Measurements from ENCODE around the gene MARCHF2. TPM values are rescaled to one million over a fixed set of nuclear protein-coding genes. Genes with fewer than 3 reads are reported as not detected.
"Not testable (repeated sequence)": the region's sequence is repeated elsewhere in the genome, so short reads cannot be mapped to it uniquely, and the experiment has no call there.

Gene MARCHF2
- total RNA-seq, 1 donor from 2014 or later, result 38.1 TPM

- Histone ChIP-seq H3K4me3 (ENCODE audit: low read length in 3 of 3) (no peak overlapping the region), H3K27me3 (ENCODE audit: control insufficient read depth in 3 of 3, insufficient read depth in 3 of 3, low read length in 3 of 3) (no peaks in the 10 kb centered on the region), H3K36me3 (ENCODE audit: control insufficient read depth in 3 of 3, insufficient read depth in 3 of 3, low read length in 3 of 3) (peaks cover 4 to 16% (median 11%) of the 10 kb centered on the region in 3 donors), H3K9ac (ENCODE audit: low read depth in 1 of 3, low read length in 3 of 3) (no peak overlapping the region), H3K4me1 (ENCODE audit: control insufficient read depth in 3 of 3, insufficient read depth in 3 of 3, low read length in 3 of 3) (no peaks in the 10 kb centered on the region), H3K27ac (ENCODE audit: low read depth, low read length) (no peak overlapping the region), H3K9me3 (ENCODE audit: control insufficient read depth in 3 of 3, low read length in 3 of 3) (no peaks in the 10 kb centered on the region)
Measured at GRCh38 chr19:8429826-8430225, 16.7 kb downstream of the MARCHF2 start.

GRCh38 chr19:8430650-8431049, 17.5 kb downstream of the MARCHF2 start:
- H3K4me1 ChIP-seq (ENCODE audit: control insufficient read depth in 3 of 3, insufficient read depth in 3 of 3, low read length in 3 of 3), result no peaks in the 10 kb centered on the region
- no peak overlapping the region for H3K27ac ChIP-seq (ENCODE audit: low read depth, low read length)
- H3K36me3 ChIP-seq (ENCODE audit: control insufficient read depth in 3 of 3, insufficient read depth in 3 of 3, low read length in 3 of 3), result peaks cover 4 to 16% (median 11%) of the 10 kb centered on the region in 3 donors
- no peak overlapping the region for H3K9ac ChIP-seq (ENCODE audit: low read depth in 1 of 3, low read length in 3 of 3)
- no peak overlapping the region for H3K4me3 ChIP-seq (ENCODE audit: low read length in 3 of 3)
- no peaks in the 10 kb centered on the region for H3K9me3 ChIP-seq (ENCODE audit: control insufficient read depth in 3 of 3, low read length in 3 of 3)
- no peaks in the 10 kb centered on the region for H3K27me3 ChIP-seq (ENCODE audit: control insufficient read depth in 3 of 3, insufficient read depth in 3 of 3, low read length in 3 of 3)

- H3K27ac ChIP-seq (ENCODE audit: low read depth, low read length), result no peak overlapping the region
- H3K4me1 ChIP-seq (ENCODE audit: control insufficient read depth in 3 of 3, insufficient read depth in 3 of 3, low read length in 3 of 3), result no peaks in the 10 kb centered on the region
- H3K9ac ChIP-seq (ENCODE audit: low read depth in 1 of 3, low read length in 3 of 3), result no peak overlapping the region
- H3K9me3 ChIP-seq (ENCODE audit: control insufficient read depth in 3 of 3, low read length in 3 of 3), result no peaks in the 10 kb centered on the region
- H3K4me3 ChIP-seq (ENCODE audit: low read length in 3 of 3), result no peak overlapping the region
- H3K27me3 ChIP-seq (ENCODE audit: control insufficient read depth in 3 of 3, insufficient read depth in 3 of 3, low read length in 3 of 3), result no peaks in the 10 kb centered on the region
- peaks cover 3 to 12% (median 9%) of the 10 kb centered on the region in 3 donors for H3K36me3 ChIP-seq (ENCODE audit: control insufficient read depth in 3 of 3, insufficient read depth in 3 of 3, low read length in 3 of 3)
Measured at GRCh38 chr19:8438236-8438635, 25.1 kb downstream of the MARCHF2 start.

- Histone ChIP-seq H3K4me1 (ENCODE audit: control insufficient read depth in 3 of 3, insufficient read depth in 3 of 3, low read length in 3 of 3) (peaks cover 15 to 19% (median 19%) of the 10 kb centered on the region in 3 donors), H3K27me3 (ENCODE audit: control insufficient read depth in 3 of 3, insufficient read depth in 3 of 3, low read length in 3 of 3) (no peaks in the 10 kb centered on the region), H3K27ac (ENCODE audit: low read depth, low read length) (no peak overlapping the region), H3K4me3 (ENCODE audit: low read length in 3 of 3) (no peak overlapping the region), H3K36me3 (ENCODE audit: control insufficient read depth in 3 of 3, insufficient read depth in 3 of 3, low read length in 3 of 3) (peaks cover 4 to 16% (median 15%) of the 10 kb centered on the region in 3 donors), H3K9me3 (ENCODE audit: control insufficient read depth in 3 of 3, low read length in 3 of 3) (no peaks in the 10 kb centered on the region), H3K9ac (ENCODE audit: low read depth in 1 of 3, low read length in 3 of 3) (no peak overlapping the region)
Measured at GRCh38 chr19:8441725-8442544, 28.8 kb downstream of the MARCHF2 start.

- peak overlapping the region; percentile 99 for H3K27ac ChIP-seq (ENCODE audit: low read depth, low read length)
- H3K9me3 ChIP-seq (ENCODE audit: control insufficient read depth in 3 of 3, low read length in 3 of 3); H3K36me3 ChIP-seq (ENCODE audit: control insufficient read depth in 3 of 3, insufficient read depth in 3 of 3, low read length in 3 of 3); H3K27me3 ChIP-seq (ENCODE audit: control insufficient read depth in 3 of 3, insufficient read depth in 3 of 3, low read length in 3 of 3): not testable (repeated sequence)
- H3K9ac ChIP-seq (ENCODE audit: low read depth in 1 of 3, low read length in 3 of 3), result peak overlapping the region; percentile 90 to 99 (median 99)
- peak overlapping the region; percentile 68 to 91 (median 89) for H3K4me3 ChIP-seq (ENCODE audit: low read length in 3 of 3)
- H3K4me1 ChIP-seq (ENCODE audit: control insufficient read depth in 3 of 3, insufficient read depth in 3 of 3, low read length in 3 of 3), result peaks cover 29 to 36% (median 36%) of the 10 kb centered on the region in 3 donors
Measured at GRCh38 chr19:8444140-8444676, 31.1 kb downstream of the MARCHF2 start.

GRCh38 chr19:8444677-8445487, 31.8 kb downstream of the MARCHF2 start, which contains the start of gene HNRNPM:
TSS of gene HNRNPM (plus strand) at chr19:8444975. CDS start at chr19:8444999, 24 bp downstream.
- Histone ChIP-seq H3K27me3 (ENCODE audit: control insufficient read depth in 3 of 3, insufficient read depth in 3 of 3, low read length in 3 of 3) (no peaks in the 10 kb centered on the region), H3K4me1 (ENCODE audit: control insufficient read depth in 3 of 3, insufficient read depth in 3 of 3, low read length in 3 of 3) (peaks cover 31 to 41% (median 40%) of the 10 kb centered on the region in 3 donors), H3K9me3 (ENCODE audit: control insufficient read depth in 3 of 3, low read length in 3 of 3) (no peaks in the 10 kb centered on the region), H3K27ac (ENCODE audit: low read depth, low read length) (peak within 1 kb of the TSS; percentile 99), H3K9ac (ENCODE audit: low read depth in 1 of 3, low read length in 3 of 3) (peak within 1 kb of the TSS; percentile 98 to 99 (median 99)), H3K4me3 (ENCODE audit: low read length in 3 of 3) (peak within 1 kb of the TSS; percentile 89 to 95 (median 91)), H3K36me3 (ENCODE audit: control insufficient read depth in 3 of 3, insufficient read depth in 3 of 3, low read length in 3 of 3) (peaks cover 2 to 9% (median 8%) of the 10 kb centered on the region in 3 donors)

- Histone ChIP-seq H3K4me1 (ENCODE audit: control insufficient read depth in 3 of 3, insufficient read depth in 3 of 3, low read length in 3 of 3) (peaks cover 36 to 45% (median 44%) of the 10 kb centered on the region in 3 donors), H3K27me3 (ENCODE audit: control insufficient read depth in 3 of 3, insufficient read depth in 3 of 3, low read length in 3 of 3) (no peaks in the 10 kb centered on the region)
Measured at GRCh38 chr19:8445488-8446001, 32.4 kb downstream of the MARCHF2 start.

GRCh38 chr19:8446061-8446709, 33.1 kb downstream of the MARCHF2 start:
- Histone ChIP-seq H3K4me3 (ENCODE audit: low read length in 3 of 3) (peak overlapping the region; percentile 88 to 95 (median 91)), H3K27ac (ENCODE audit: low read depth, low read length) (peak overlapping the region; percentile 99), H3K9ac (ENCODE audit: low read depth in 1 of 3, low read length in 3 of 3) (peak overlapping the region; percentile 98 to 99 (median 99)), H3K36me3 (ENCODE audit: control insufficient read depth in 3 of 3, insufficient read depth in 3 of 3, low read length in 3 of 3) (peaks cover 2 to 9% (median 8%) of the 10 kb centered on the region in 3 donors), H3K4me1 (ENCODE audit: control insufficient read depth in 3 of 3, insufficient read depth in 3 of 3, low read length in 3 of 3) (peaks cover 36 to 47% (median 46%) of the 10 kb centered on the region in 3 donors), H3K9me3 (ENCODE audit: control insufficient read depth in 3 of 3, low read length in 3 of 3) (no peaks in the 10 kb centered on the region), H3K27me3 (ENCODE audit: control insufficient read depth in 3 of 3, insufficient read depth in 3 of 3, low read length in 3 of 3) (no peaks in the 10 kb centered on the region)

More at GRCh38 chr19:8445488-8446001, 32.4 kb downstream of the MARCHF2 start:
- peak overlapping the region; percentile 88 to 95 (median 91) for H3K4me3 ChIP-seq (ENCODE audit: low read length in 3 of 3)
- peaks cover 2 to 9% (median 8%) of the 10 kb centered on the region in 3 donors for H3K36me3 ChIP-seq (ENCODE audit: control insufficient read depth in 3 of 3, insufficient read depth in 3 of 3, low read length in 3 of 3)
- no peaks in the 10 kb centered on the region for H3K9me3 ChIP-seq (ENCODE audit: control insufficient read depth in 3 of 3, low read length in 3 of 3)
- peak overlapping the region; percentile 99 for H3K27ac ChIP-seq (ENCODE audit: low read depth, low read length)
- H3K9ac ChIP-seq (ENCODE audit: low read depth in 1 of 3, low read length in 3 of 3), result peak overlapping the region; percentile 98 to 99 (median 99)

- Histone ChIP-seq H3K4me3 (ENCODE audit: low read length in 3 of 3) (peak overlapping the region in 1 of 3 donors; percentile 7), H3K36me3 (ENCODE audit: control insufficient read depth in 3 of 3, insufficient read depth in 3 of 3, low read length in 3 of 3) (peaks cover 2 to 14% (median 13%) of the 10 kb centered on the region in 3 donors), H3K9me3 (ENCODE audit: control insufficient read depth in 3 of 3, low read length in 3 of 3) (no peaks in the 10 kb centered on the region), H3K27ac (ENCODE audit: low read depth, low read length) (no peak overlapping the region), H3K4me1 (ENCODE audit: control insufficient read depth in 3 of 3, insufficient read depth in 3 of 3, low read length in 3 of 3) (peaks cover 69 to 77% (median 76%) of the 10 kb centered on the region in 3 donors), H3K9ac (ENCODE audit: low read depth in 1 of 3, low read length in 3 of 3) (no peak overlapping the region), H3K27me3 (ENCODE audit: control insufficient read depth in 3 of 3, insufficient read depth in 3 of 3, low read length in 3 of 3) (no peaks in the 10 kb centered on the region)
Measured at GRCh38 chr19:8449830-8450229, 36.7 kb downstream of the MARCHF2 start.

All from skeletal muscle tissue (tissue), 4 donors.